Prostate gland (tissue), 2 donors: ENCODE measurements around the gene C2orf49. TPM values are rescaled to one million over a fixed set of nuclear protein-coding genes. Genes with fewer than 3 reads are reported as not detected.

Experiments used
- DNase-seq: peaks from one replicate; pipeline ENCODE4 v3.0.0-alpha.2; 2019; ENCODE audit warnings: low spot score
- H3K27ac ChIP-seq, 2 donors: fragments of 200-600 bp; sonication (generic); 2 replicates each; pipeline ENCODE4 v1.5.1; 2017 to 2019
- H3K27me3 ChIP-seq: fragments of 200-600 bp; sonication (generic); replicated peaks from 2 replicates; pipeline ENCODE4 v1.5.1; 2019; ENCODE audit not compliant: insufficient read depth
- H3K36me3 ChIP-seq, 2 donors: fragments of 200-600 bp; sonication (generic); 1 replicate in 1 of 2; 2 replicates in 1 of 2; pipeline versions ENCODE4 v1.5.1 to v1.8.1; 2017 to 2019
- H3K4me1 ChIP-seq: fragments of 200-600 bp; sonication (generic); replicated peaks from 2 replicates; pipeline ENCODE4 v1.5.1; 2019
- H3K4me3 ChIP-seq, 2 donors: fragments of 200-600 bp; sonication (generic); 2 replicates each; pipeline ENCODE4 v1.5.1; 2017 to 2019
- H3K9me3 ChIP-seq: fragments of 200-600 bp; sonication (generic); 2 replicates; pipeline ENCODE4 v1.5.1; 2017
- POLR2A ChIP-seq: fragments of 450-650 bp; IDR thresholded peaks from one replicate; pipeline ENCODE4 v1.6.1; 2016; ENCODE audit warnings: antibody characterized with exemption, mild to moderate bottlenecking
- POLR2AphosphoS5 ChIP-seq: sonication (generic); formaldehyde crosslinking; IDR thresholded peaks from one replicate; pipeline ENCODE4 v1.6.1; 2017; ENCODE audit warnings: antibody characterized with exemption
- WGBS: methylation state at CpG from one replicate; pipeline ENCODE4 v1.1.5; 2018; 5-methylcytosine and 5-hydroxymethylcytosine counted together
- intact Hi-C: fragments of 100-400 bp; cut with DNase I; formaldehyde crosslinking; loops from one replicate; pipeline ENCODE4 v1.14.2; 2022
- total RNA-seq, 2 donors: library from RNA; depleted of rRNA; stranded (reverse); fragments of >200 nt; gene quantifications; one replicate each; pipeline ENCODE4 v1.1.0, GENCODE V29; 2016
- TF ChIP-seq, protein P1 (sequence below), 4 experiments: fragments of 200-600 bp in 2 of 4; fragments of 450-650 bp in 2 of 4; sonication (generic) in 2 of 4; IDR thresholded peaks; 1 replicate in 3 of 4; 2 replicates in 1 of 4; pipeline ENCODE4 v1.5.1; 2016 to 2019; ENCODE audit warnings: antibody characterized with exemption in 4 of 4, mild to moderate bottlenecking in 2 of 4, moderate library complexity in 2 of 4

Gene C2orf49
- total RNA-seq, 2 donors from 2014 or later, result 13.1 to 26.2 TPM

DNA sequence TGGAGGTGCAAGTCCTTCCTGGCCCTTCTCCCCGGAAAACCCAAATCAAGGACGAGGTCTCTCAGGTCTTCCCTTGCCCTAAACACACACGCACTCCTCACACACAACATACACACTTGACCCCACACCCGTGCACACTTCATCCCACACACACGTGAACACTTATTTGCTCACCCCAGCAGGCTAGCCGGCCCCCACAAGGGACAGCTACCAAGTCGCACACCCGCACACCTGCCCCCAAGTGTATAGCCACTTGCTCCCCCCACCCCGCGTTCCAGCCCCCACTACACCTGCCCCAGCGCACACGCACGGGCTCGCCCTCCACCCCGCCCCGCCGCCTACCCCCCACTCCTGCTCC is 8.2 kb upstream of the C2orf49 start:
- DNase-seq, result no peak
- peaks cover 10% of the 10 kb centered on the region for H3K4me1 ChIP-seq
- TF ChIP-seq POLR2AphosphoS5 (no peak), POLR2A (no peak)
- TF ChIP-seq, protein P1, sequence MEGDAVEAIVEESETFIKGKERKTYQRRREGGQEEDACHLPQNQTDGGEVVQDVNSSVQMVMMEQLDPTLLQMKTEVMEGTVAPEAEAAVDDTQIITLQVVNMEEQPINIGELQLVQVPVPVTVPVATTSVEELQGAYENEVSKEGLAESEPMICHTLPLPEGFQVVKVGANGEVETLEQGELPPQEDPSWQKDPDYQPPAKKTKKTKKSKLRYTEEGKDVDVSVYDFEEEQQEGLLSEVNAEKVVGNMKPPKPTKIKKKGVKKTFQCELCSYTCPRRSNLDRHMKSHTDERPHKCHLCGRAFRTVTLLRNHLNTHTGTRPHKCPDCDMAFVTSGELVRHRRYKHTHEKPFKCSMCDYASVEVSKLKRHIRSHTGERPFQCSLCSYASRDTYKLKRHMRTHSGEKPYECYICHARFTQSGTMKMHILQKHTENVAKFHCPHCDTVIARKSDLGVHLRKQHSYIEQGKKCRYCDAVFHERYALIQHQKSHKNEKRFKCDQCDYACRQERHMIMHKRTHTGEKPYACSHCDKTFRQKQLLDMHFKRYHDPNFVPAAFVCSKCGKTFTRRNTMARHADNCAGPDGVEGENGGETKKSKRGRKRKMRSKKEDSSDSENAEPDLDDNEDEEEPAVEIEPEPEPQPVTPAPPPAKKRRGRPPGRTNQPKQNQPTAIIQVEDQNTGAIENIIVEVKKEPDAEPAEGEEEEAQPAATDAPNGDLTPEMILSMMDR (IDR thresholded peaks at IDR 0.05), result no peak
- H3K4me3 ChIP-seq, result peak overlapping the region; percentile 69 to 72
- WGBS, result under 1% methylated on average over 16 of the region's 17 CpGs
- H3K9me3 ChIP-seq, result no peaks in the 10 kb centered on the region
- intact Hi-C loops, result no loop called here
- peak overlapping the region; percentile 73 to 88 for H3K27ac ChIP-seq
- H3K27me3 ChIP-seq, result no peaks in the 10 kb centered on the region
- H3K36me3 ChIP-seq, result no peaks in the 10 kb centered on the region

DNA sequence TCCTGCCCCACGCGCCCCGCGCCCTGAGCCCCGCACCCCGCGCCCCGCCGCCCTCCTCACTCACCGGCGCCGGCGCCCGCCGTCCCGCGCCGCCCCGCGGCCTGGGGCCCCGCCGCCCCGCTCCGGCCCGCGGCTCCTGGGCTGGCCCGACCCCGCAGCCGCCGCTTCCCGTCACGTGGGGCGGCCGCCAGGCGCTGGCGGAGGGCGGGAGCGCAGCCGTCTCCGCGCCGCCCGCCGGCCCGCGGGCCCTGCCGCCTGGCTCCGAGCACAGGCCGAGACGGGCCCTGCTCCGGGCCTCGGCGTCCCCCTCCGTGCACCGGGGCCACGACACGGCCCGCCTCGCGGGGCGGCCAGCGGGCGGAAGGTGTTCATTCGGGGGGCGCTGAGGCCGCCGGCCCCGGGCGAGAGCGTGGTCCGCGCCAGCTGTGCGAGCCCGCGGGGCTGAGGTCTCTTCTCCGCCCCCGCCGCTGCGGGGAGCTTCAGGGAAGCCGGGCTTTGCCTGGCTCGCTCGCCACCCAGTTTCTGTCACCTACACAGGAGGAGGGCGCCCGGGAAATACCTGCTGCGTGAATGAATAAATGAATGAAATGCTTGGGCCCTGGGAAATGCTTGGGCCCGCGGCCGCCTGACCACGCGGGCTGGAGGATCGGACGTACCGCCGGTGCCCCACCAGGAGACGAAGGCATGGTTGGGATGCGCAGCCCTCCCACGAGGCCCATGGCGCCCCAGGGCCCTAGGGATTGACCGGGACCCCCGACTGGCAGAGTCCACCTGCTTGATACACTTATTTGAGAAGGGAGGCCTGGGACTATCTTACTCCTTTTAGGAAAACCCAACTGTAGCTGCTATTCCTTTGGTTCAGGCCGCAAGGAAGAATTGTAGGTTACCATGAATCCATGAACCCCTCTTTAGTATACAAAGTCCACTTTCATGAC is 7.5 kb upstream of the C2orf49 start, which contains the start of gene TGFBRAP1:
TGFBRAP1 (minus strand) TSS at position 175 of the 935 bp plus-strand sequence. CDS start 21,434 bp downstream, outside the sequence.
- Histone ChIP-seq H3K27ac (peak within 1 kb of the TSS; percentile 84 to 88), H3K9me3 (no peaks in the 10 kb centered on the region), H3K4me1 (peaks cover 7% of the 10 kb centered on the region), H3K27me3 (no peaks in the 10 kb centered on the region), H3K36me3 (no peaks in the 10 kb centered on the region), H3K4me3 (peak within 1 kb of the TSS; percentile 69 to 72)
- WGBS, result 4% methylated on average over 48 of the region's 101 CpGs
- intact Hi-C loops, result no loop called here
- TF ChIP-seq, protein P1 (IDR thresholded peaks at IDR 0.05), result no peak
- no peak for TF ChIP-seq POLR2A
- TF ChIP-seq POLR2AphosphoS5, result no peak
- peak; percentile 29 for DNase-seq

DNA sequence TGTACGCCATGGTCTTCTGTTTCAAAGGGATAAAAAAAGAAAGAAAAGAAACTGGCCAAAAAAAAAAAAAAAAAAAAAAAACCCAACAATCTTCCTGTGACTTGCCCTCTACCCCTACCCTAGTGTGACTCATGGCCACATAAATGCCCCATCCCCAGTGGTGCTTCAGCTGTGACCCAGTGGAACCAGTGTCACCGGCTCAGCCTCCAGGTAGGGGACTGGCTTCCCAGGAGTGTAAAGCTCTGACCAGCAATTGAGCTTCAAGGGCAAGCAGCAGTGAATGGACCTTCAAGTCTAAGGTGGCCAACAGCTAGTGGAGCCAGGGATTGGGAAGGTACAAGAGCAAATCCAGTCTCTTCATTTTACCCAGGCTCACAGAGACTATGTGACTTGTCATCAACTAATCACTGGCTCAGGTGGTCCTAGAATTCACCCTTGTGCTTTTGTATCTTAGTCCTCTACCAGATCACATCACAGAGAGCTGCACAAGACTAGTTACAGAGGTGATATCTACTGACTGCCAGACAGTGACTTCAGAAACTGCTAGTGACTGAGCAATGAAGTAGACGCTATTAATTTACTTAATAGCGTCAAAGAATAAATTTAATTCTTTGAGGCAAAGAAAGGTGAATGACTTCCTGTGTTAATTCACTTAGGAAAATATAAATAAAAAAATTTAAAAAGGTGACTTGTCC is 6.5 kb upstream of the C2orf49 start:
- no peaks in the 10 kb centered on the region for H3K27me3 ChIP-seq
- no peak overlapping the region for H3K4me3 ChIP-seq
- no peak for TF ChIP-seq POLR2AphosphoS5
- TF ChIP-seq POLR2A, result no peak
- TF ChIP-seq, protein P1 (IDR thresholded peaks at IDR 0.05), result no peak
- peak overlapping the region in 1 of 2 donors; percentile 88 for H3K27ac ChIP-seq
- WGBS, result 94% methylated on average over 4 of the region's 4 CpGs
- H3K4me1 ChIP-seq, result no peaks in the 10 kb centered on the region
- intact Hi-C loops, result no loop called here
- H3K36me3 ChIP-seq, result no peaks in the 10 kb centered on the region
- H3K9me3 ChIP-seq, result no peaks in the 10 kb centered on the region
- no peak for DNase-seq

DNA sequence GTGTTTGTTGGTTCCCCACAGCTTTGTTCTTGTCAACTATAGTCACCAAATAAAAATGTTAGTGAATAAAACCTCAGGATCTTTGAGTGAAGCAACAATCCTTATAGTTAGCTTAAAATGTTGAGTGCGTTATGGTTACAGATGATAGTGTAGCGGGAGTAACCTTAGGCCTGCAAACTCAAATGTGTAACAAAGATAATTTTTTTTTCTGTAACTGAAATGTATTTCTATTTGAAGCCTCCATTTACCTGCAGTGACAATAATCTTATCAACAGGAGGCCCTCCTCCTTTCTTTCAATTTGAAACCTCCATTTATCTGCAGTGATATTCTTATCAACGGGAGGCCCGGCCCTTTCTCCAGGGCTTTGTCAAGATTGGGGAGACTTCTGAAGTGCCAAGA is 3.1 kb upstream of the C2orf49 start:
- WGBS, result 93% methylated on average over 4 of the region's 4 CpGs
- no peak for DNase-seq
- intact Hi-C loops, result no loop called here
- H3K27me3 ChIP-seq, result no peaks in the 10 kb centered on the region
- no peak overlapping the region for H3K4me3 ChIP-seq
- H3K9me3 ChIP-seq, result no peaks in the 10 kb centered on the region
- peaks cover 5% of the 10 kb centered on the region for H3K4me1 ChIP-seq
- no peak overlapping the region for H3K27ac ChIP-seq
- H3K36me3 ChIP-seq, result no peaks in the 10 kb centered on the region
- TF ChIP-seq POLR2A, result no peak
- TF ChIP-seq, protein P1 (IDR thresholded peaks at IDR 0.05), result no peak
